Measurements from ENCODE around the gene AUH.

DNA sequence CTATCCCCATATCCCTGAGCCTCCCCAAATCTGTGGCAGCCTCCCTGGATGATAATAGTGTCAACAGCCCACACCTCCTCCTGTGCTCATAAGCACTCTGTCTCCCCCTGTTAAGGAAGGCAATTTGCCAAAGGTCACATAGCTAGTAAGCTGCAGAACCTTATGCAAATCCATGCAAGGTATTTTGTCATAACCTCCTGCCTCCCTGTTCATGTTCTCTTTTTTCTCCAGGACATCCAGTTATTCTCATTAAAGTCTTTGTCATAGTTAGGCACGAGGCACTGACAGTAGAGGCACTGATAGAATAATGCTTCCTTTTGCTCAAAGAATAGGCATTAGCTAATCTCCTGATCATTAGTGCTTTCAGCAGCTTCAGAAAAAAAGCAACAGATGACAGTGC, 10.2 kb upstream of the AUH start:
- TF ChIP-seq, protein P1, sequence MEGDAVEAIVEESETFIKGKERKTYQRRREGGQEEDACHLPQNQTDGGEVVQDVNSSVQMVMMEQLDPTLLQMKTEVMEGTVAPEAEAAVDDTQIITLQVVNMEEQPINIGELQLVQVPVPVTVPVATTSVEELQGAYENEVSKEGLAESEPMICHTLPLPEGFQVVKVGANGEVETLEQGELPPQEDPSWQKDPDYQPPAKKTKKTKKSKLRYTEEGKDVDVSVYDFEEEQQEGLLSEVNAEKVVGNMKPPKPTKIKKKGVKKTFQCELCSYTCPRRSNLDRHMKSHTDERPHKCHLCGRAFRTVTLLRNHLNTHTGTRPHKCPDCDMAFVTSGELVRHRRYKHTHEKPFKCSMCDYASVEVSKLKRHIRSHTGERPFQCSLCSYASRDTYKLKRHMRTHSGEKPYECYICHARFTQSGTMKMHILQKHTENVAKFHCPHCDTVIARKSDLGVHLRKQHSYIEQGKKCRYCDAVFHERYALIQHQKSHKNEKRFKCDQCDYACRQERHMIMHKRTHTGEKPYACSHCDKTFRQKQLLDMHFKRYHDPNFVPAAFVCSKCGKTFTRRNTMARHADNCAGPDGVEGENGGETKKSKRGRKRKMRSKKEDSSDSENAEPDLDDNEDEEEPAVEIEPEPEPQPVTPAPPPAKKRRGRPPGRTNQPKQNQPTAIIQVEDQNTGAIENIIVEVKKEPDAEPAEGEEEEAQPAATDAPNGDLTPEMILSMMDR (IDR thresholded peaks at IDR 0.05): no peak
- no peak for TF ChIP-seq EZH2 (IDR thresholded peaks at IDR 0.05; ENCODE audit: borderline replicate concordance, insufficient read depth, low read depth, low read length, poor library complexity, severe bottlenecking)

Measured in B cell (primary cell).